ENCODE data around the gene C3orf85.

Gene C3orf85

DNA sequence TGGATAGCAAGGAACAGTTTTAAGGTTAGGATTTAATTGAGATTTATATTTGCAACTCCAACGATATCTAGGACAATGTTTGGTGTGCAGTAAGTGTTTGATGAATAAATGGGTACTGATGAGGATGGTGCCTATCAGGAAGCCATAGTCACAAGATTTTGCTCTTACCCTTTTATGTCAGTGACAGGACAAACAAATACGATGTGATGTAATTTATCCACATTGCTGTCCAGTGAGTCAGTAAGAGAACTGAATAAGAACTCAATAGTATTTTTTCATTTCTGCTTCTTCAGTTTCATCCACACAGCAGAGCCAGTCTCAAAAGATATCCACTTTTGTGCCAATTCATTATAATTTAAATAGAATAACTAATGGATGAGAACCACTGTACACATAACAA lies 18.5 kb downstream of the C3orf85 start:
- no peak for DNase-seq

DNA sequence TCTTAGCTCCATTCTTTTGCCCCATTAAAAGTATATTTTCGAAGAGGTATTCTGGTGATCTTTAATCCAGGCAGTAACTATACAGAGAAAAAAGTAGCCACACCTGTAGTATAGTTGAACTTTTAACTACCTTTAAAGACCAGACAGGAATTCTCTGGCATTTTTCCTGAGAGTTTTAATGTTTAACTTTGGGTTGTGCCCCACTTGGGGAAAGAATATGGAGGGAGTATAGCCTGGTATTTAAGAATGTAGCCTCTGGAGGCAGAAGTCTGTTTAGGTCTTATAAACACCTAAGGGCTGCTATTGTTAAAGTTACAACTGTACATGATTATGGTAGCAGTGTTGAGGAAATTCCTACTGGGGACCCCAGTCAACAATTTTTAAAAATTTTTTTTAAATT lies 19.3 kb downstream of the C3orf85 start:
- no peak for DNase-seq

DNA sequence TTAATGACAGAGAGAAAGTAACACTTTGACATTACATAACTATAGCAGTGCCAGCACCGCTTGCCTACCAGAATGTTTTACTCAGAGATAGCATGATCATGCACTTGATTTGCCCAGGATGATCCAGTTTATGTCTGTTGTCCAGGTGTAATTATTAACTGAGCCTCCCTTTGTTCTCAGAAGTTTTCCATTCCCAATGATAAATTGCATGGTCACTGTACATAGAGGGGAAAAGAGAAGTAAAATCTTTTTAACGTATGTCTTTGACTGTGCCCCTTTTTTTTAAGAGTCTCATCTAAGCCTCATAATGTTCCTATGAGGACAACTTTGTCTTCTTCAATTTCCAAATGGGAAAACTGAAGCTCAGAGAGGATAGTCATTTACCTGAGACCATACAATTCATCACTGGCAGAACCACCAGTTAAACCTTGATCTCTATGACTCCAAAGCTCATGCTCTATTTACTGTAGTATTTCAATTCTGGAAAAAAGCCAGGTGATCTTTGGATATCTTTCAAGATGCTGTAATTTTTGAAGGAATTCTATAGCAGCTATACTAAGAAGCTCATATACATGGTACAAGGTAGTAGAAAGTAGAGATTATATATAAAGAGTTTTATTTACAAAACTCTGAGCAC lies 25.1 kb downstream of the C3orf85 start:
- no peak for DNase-seq

DNA sequence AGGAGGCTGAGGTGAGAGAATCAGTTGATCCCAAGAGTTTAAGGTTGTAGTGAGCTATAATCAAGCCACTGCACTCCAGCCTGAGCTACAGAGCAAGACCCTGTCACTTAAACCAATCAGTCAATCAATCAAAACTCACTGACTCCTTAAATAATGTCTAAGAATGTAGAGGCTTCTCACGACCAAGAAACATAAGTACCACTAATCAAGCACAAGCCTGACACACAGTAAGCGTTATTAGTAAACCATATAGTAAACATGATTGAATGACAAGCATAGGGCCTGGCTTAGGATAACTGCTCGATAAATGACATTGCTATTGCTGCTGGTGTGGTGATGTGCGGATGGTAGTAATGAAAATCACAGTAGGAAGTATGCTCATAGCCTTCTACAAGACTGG lies 29.4 kb downstream of the C3orf85 start:
- no peak for DNase-seq

DNA sequence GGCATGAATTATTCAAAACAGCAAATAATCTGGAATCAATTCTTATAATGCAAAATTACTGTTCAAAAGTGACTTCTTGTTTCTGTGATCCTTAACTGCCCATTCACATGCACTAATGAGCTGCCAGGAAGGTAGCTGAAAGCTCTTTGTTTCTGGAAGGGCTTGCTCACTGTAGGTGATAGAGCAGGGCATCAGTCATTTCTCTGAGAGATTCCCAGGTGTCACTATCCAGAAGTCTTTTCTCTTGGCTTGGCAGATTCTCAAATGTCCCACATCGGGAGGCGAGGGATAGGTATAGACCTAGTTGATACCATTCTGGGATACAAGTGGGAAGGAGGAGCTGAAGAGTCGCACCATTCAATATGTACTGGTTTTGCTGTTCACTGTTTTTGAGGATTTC lies 35.0 kb downstream of the C3orf85 start:
- DNase-seq, result no peak

DNA sequence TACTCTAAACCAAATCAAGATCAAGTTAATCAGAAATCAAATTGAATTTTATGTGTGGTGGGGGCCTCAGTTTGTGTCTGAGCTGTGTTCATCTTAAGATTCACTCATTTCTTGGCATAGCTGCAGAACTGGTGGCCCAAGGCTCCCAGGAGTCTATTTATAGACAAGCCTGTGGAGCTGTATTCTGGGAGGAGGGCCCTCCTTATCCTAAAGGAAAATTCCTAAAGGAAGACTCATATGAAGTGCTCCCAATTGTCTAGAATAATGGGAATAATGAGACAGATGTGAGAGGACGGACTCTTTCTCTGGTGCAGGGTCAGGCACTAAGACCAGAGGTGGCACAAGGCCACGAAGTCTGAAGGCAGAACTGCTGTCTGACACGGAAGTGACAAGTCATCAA lies 38.9 kb downstream of the C3orf85 start:
- DNase-seq, result no peak

DNA sequence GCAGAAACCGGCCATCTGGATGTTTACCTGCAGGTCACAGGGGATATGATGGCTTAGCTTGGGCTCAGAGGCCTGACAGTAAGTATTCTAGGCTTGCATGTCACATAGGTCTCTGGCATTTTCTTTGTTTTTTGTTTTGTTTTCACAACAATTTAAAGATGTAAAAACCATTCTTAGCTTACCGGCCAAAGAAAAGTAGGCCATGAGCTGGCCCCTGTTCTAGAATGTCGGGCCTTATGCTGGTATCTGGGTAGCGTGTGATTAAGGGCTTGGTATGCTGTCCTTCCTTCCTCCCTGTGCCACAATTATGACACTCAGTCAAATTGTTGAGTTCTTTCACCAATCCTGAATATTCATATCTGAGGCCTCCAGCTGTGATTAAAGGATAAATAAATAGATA lies 40.2 kb downstream of the C3orf85 start:
- no peak for DNase-seq

DNA sequence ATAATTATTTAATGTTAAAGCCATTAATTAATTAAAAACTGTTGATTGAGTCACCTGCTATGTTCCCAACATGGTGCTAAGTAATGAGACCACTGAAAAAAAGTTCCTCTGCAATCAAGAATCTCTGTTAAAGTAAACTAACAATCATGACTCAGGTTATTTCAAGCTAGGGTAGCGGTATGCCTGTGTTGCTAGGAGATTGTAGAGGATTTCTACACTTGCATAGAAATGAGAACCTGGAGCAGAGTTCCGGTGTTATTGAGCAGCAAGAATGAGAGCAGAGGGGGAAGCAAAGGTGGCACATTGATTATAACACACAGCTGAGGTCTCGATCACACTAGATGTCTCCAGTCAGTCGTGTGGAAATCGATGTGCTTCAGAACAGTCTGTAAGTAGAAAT lies 41.4 kb downstream of the C3orf85 start:
- no peak for DNase-seq

DNA sequence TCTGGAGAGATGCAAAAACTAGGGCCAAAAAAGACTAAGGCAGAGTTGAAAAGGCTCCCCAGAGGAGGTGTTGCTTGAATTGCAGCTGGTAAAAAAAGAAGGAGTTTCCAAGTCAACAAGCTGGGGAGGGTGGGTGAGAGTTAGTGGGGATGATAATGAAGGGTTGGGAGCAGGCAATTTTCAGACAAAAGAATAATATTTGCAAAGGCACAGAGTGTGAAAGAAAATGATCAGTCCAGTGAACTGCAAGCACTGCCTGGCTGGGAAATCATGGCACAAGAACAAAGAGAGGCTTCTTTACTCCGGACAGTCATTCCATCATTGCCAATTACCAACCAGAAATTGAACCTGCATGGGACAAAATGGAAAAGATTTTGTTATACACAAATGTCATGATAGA lies 42.2 kb downstream of the C3orf85 start:
- no peak for DNase-seq

DNA sequence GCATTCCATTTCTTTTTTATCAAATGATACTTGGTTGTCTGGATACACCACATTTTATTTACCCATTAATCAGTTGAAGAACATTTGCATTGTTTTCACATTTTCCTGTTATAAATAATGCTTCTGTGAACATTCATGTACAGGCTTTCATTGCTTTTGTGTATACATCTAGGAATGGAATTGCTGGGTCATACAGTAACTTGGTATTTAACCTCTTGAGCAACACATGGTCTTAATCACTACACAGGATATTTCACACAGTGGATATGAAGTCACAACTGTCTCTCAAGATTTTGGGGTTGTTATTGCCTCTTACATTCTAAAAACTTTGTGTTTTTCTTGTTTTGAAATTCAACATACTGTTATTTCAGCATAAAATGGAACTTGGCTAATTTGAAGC lies 48.2 kb downstream of the C3orf85 start:
- no peak for DNase-seq

DNA sequence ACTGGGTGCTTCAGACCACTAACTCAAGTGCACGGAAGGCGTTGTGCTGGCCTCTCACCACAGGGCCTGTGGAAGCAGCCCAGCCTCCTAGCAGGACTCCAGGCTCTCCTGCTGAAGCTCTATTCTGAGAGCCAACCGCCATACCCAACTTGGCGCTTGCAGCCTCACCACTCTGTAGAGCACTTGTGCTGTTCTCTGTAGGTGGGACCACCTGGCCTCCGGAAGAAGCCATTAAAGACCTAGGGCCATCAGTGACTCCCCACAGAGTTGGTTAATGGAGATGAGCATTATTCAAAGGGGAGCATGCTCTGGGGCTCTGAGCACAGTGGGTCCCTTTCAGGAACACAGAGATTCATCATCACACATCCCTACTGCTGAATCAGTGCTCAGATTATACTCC lies 50.9 kb downstream of the C3orf85 start:
- DNase-seq, result peak; percentile 13

DNA sequence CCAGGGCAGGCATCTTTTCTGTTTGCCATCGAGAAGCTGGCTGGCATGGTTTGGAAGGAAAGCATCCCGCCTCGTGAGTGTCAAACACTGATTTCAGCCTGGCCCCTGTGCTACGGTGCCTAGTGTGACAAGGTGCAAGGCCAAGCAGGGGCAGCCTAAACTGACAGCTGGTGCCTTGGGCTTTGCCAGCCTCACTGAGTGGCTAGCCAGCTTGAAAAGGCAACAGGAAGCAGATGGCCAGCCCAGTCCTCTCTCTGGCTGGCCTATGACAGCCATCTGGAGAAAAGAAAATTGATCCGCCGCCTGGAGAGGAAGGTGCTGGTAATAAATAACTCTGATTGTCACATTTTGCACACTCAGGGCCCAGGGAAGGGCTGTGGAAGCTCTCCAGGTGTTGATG lies 52.2 kb downstream of the C3orf85 start:
- no peak for DNase-seq

DNA sequence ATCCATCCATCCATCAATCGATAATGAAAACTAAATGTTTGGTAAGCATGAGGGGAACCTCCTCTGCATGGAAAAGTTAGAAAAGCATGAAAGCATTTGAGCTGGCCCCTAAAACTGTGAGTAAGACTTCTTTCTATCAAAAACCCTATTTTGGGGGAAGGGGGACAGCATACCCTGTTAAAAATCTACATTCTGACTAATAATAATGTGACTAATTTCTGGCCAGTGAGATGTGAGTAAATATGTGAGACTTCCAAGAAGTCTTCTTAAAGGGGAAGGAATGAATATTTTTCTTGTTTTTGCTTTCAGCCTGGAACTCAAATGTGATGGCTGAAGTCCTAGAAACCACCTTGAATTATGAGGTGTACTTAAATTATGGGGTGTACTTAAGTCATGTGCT lies 54.9 kb downstream of the C3orf85 start:
- DNase-seq, result no peak

DNA sequence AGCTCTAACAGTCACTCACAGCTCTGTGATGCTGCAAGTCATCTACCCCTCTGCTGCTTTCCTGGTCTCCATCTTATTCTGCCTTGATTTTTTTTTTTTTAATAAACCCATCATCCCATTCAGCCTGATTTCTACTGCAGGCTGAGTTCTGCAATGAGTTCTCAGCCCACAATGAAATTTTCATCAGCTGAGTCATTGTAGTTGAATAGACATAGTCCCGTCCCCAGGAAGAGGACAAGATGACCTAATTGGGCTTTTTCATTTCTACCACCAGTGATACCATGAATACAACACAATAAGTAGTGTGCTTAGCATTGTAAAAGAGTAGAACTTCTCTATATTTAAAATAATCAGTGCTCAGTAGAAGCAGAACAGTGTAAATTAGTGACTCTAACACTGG lies 59.3 kb downstream of the C3orf85 start:
- no peak for DNase-seq

Data from NCI-H146 (cell line).